Neural cell (in vitro differentiated cells): ENCODE measurements around the gene ATP13A2.
A peak's percentile ranks its signal among the peaks of the same experiment; 100 is the strongest.

Experiments
- EP300 ChIP-seq: fragments of 450-650 bp; conservative IDR thresholded peaks from 2 replicates; pipeline ENCODE4 v1.6.1; 2014; ENCODE audit warnings: antibody characterized with exemption, mild to moderate bottlenecking, moderate library complexity; ENCODE audit not compliant: poor library complexity, severe bottlenecking
- EZH2 ChIP-seq: fragments of 200-600, 300-800 bp; shearing (Covaris generic), sonication (generic); IDR thresholded peaks from 2 replicates; pipeline ENCODE4 v1.6.1; 2014; ENCODE audit warnings: antibody characterized with exemption, low read length, borderline replicate concordance, mild to moderate bottlenecking; ENCODE audit not compliant: insufficient read depth, poor library complexity, severe bottlenecking
- POLR2AphosphoS5 ChIP-seq: IDR thresholded peaks from 2 replicates; pipeline ENCODE4 v1.6.1; 2012
- SMC3 ChIP-seq: fragments of 450-650 bp; conservative IDR thresholded peaks from 2 replicates; pipeline ENCODE4 v1.6.1; 2014; ENCODE audit warnings: antibody characterized with exemption, mild to moderate bottlenecking, moderate library complexity; ENCODE audit not compliant: poor library complexity
- TAF1 ChIP-seq: IDR thresholded peaks from 2 replicates; pipeline ENCODE4 v1.6.1; 2012; ENCODE audit warnings: low read depth
- TF ChIP-seq, protein P1 (sequence below): fragments of 450-650 bp; IDR thresholded peaks from 2 replicates; pipeline ENCODE4 v1.5.1; 2014; ENCODE audit warnings: antibody characterized with exemption, mild to moderate bottlenecking, moderate library complexity; ENCODE audit not compliant: poor library complexity, severe bottlenecking
- TF ChIP-seq, protein P2 (sequence below): IDR thresholded peaks from 2 replicates; pipeline ENCODE4 v1.6.1; 2012; ENCODE audit warnings: borderline replicate concordance

DNA sequence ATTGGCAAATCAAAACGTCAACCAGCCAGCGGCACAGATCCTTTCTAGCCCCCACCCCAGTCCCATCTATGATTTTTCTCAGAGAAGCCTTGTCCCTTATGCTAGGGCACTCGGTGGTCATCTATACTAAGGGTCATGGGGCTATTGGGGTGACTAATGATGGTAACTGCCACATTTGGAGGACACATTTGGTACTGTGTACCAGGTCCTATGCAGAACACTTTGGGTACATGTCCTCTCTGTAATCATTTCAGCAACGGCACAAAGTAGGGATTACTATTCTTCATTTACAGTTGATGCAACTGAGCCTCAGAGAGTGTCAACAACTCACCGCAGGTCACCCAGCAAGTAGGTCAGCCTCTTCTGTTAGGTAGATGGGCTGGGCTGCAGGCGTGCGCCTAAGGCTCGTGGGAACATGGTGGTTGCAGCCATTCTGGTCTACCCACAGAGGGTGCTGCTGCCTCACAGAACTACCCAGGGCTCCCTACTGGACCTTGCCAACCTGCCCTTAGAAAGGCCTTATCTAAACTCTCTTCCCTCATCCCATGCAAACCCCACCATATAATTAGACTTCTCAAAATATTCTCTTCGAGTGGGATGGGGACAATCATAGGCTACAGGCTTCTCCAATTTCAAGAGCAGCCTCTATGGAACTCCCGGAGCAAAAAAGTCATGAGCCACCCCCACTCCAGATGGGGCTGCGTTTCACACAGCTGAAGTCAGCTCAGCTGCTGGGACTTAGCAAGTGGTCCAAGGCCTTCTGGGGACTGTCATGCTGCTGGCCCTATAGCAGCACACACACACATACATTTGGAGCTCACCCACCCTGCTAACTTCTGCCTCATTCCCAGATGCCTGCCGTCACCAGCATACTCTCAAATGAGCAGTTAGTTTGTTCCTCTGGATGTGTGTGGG is 47.9 kb upstream of the ATP13A2 start:
- TF ChIP-seq, protein P1, sequence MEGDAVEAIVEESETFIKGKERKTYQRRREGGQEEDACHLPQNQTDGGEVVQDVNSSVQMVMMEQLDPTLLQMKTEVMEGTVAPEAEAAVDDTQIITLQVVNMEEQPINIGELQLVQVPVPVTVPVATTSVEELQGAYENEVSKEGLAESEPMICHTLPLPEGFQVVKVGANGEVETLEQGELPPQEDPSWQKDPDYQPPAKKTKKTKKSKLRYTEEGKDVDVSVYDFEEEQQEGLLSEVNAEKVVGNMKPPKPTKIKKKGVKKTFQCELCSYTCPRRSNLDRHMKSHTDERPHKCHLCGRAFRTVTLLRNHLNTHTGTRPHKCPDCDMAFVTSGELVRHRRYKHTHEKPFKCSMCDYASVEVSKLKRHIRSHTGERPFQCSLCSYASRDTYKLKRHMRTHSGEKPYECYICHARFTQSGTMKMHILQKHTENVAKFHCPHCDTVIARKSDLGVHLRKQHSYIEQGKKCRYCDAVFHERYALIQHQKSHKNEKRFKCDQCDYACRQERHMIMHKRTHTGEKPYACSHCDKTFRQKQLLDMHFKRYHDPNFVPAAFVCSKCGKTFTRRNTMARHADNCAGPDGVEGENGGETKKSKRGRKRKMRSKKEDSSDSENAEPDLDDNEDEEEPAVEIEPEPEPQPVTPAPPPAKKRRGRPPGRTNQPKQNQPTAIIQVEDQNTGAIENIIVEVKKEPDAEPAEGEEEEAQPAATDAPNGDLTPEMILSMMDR: peak; percentile 89
- TF ChIP-seq EP300 (no peak), POLR2AphosphoS5 (no peak), EZH2 (no peak), SMC3 (peak; percentile 83), TAF1 (peak; percentile 56)
- TF ChIP-seq, protein P2, sequence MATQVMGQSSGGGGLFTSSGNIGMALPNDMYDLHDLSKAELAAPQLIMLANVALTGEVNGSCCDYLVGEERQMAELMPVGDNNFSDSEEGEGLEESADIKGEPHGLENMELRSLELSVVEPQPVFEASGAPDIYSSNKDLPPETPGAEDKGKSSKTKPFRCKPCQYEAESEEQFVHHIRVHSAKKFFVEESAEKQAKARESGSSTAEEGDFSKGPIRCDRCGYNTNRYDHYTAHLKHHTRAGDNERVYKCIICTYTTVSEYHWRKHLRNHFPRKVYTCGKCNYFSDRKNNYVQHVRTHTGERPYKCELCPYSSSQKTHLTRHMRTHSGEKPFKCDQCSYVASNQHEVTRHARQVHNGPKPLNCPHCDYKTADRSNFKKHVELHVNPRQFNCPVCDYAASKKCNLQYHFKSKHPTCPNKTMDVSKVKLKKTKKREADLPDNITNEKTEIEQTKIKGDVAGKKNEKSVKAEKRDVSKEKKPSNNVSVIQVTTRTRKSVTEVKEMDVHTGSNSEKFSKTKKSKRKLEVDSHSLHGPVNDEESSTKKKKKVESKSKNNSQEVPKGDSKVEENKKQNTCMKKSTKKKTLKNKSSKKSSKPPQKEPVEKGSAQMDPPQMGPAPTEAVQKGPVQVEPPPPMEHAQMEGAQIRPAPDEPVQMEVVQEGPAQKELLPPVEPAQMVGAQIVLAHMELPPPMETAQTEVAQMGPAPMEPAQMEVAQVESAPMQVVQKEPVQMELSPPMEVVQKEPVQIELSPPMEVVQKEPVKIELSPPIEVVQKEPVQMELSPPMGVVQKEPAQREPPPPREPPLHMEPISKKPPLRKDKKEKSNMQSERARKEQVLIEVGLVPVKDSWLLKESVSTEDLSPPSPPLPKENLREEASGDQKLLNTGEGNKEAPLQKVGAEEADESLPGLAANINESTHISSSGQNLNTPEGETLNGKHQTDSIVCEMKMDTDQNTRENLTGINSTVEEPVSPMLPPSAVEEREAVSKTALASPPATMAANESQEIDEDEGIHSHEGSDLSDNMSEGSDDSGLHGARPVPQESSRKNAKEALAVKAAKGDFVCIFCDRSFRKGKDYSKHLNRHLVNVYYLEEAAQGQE: no peak
